Retinal pigment epithelial cell (primary cell): ENCODE data around the gene FAM20C.

ENCODE experiments used
- DNase-seq: peaks from one replicate; pipeline ENCODE4 v3.0.0-alpha.2; 2010; ENCODE audit warnings: low read depth
- H3K4me3 ChIP-seq: 2 replicates; pipeline ENCODE4 v1.5.1; 2011; ENCODE audit warnings: mild to moderate bottlenecking, low read length, control low read depth, moderate library complexity
- CTCF ChIP-seq: conservative IDR thresholded peaks from 2 replicates; pipeline ENCODE4 v1.5.1; 2011; ENCODE audit warnings: low read depth, low read length, control low read depth, inconsistent platforms

The FAM20C gene

GRCh38 chr7:272631-273030, 80.3 kb downstream of the FAM20C start:
- no peak for TF ChIP-seq CTCF
- H3K4me3 ChIP-seq = no peak overlapping the region
- DNase-seq = no peak

GRCh38 chr7:273327-273726, 81.0 kb downstream of the FAM20C start:
- TF ChIP-seq CTCF = no peak
- no peak for DNase-seq
- no peak overlapping the region for H3K4me3 ChIP-seq

DNA sequence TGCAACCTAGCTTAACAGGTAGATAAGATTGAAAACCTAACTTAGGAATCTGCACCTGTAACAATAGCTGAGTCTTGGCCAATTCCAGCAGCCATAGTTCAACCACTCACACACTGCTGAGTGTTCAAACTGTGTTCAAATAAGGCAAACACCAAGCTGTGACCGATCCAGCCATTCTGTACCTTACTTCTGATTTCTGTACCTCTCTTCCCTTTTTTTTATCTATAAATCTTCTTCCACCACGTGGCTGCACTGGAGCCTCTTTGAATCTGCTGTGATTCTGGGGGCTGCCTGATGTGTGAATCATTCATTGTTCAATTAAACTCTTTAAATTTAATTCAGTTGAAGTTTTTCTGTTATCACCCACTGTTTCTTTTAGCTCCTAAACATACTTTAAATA, 81.9 kb downstream of the FAM20C start:
- DNase-seq = no peak
- no peak for TF ChIP-seq CTCF
- H3K4me3 ChIP-seq = no peak overlapping the region

GRCh38 chr7:276230-276835, 84.0 kb downstream of the FAM20C start:
- TF ChIP-seq CTCF = no peak
- H3K4me3 ChIP-seq = no peak overlapping the region
- DNase-seq = no peak

DNA sequence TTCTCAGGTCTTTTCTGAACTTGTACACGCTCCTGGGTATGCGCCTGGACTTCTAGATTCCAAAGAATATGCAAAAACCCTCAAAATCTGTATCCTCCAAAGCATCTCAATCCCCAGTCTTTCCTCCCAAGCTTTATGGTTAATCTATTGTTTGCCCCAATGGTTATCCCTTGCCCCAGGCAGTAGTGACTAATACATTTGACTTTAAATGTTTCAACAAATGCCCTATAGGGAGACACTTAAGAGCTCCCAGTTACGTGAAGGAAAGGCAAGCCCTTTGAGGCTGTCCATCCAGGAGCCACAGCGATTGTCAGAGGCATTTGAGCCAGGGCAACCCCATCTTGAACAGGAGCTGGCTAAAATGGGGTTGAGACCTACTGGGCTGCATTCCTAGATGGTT, 84.9 kb downstream of the FAM20C start:
- TF ChIP-seq CTCF = no peak
- no peak for DNase-seq
- H3K4me3 ChIP-seq = no peak overlapping the region

- TF ChIP-seq CTCF = no peak
- no peak overlapping the region for H3K4me3 ChIP-seq
- no peak for DNase-seq
Observed at GRCh38 chr7:278081-278480, 85.7 kb downstream of the FAM20C start.

GRCh38 chr7:279821-280220, 87.5 kb downstream of the FAM20C start:
- TF ChIP-seq CTCF = no peak
- no peak for DNase-seq
- no peak overlapping the region for H3K4me3 ChIP-seq
